ENCODE measurements around the gene PHEX. TPM values are rescaled to one million over a fixed set of nuclear protein-coding genes. Genes with fewer than 3 reads are reported as not detected.

Gene PHEX
- polyA plus RNA-seq, 3 donors: 0.24 to 0.47 (median 0.43) TPM

DNA sequence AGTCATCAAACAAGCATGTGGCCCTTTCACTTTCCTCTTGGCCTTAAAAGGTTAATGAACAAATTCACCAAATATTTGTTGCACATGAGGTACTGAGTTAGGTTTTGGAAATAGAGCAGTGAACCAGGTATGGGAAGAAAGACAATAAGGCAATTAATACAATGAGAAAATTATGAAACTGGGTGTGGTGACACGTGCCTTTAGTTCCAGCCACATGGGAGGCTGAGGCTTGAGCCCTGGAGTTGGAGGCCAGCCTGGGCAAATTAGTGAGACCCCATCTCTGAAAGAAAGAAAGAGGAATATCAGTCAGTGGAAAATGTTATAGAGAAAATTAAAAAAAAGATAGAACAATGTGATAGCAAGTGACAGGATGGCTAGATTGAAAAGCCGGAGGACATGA is 8.1 kb downstream of the PHEX start:
- no peak for DNase-seq

GRCh38 chrX:22041907-22042530 is 9.9 kb downstream of the PHEX start:
- DNase-seq: no peak

DNA sequence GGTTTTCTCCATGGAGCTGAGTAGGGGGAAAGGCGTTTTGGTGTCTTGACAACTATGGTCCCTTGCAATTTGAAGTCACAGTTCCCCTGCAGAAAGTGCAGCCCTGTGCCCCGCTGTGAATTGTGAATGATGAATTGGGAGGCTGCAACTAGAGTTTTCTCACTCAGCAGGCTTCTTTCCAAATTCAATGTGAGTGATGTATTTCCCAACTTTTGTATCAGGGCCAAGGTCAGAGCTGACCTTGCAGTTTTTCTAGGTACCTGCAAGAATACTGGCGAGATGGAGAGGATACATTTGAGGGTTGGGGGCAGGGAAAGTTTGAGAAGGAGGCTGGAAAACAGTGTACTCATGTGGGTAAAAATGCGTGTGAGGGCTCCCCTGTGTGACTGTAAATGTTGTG is 11.7 kb downstream of the PHEX start:
- no peak for DNase-seq

- no peak for DNase-seq
Observed at GRCh38 chrX:22047468-22047867, 15.3 kb downstream of the PHEX start.

DNA sequence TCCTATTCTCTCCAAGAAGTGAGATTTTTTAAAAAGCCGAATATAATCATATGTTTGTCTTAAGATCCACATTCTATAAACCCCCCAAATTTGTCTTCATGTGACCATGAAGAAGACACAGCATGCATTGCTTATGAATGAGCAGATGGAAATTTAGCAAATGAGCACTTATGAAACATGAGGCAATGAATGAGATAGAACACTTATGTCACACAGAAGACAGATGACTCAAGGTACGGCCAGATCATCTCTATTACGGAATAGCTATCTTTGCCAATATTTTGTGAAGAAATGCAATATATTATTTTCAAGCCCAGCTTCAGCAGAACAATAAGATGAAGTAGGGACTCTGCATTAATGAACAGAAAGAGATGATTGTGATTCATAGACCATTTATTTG is 21.4 kb downstream of the PHEX start:
- DNase-seq: no peak

DNA sequence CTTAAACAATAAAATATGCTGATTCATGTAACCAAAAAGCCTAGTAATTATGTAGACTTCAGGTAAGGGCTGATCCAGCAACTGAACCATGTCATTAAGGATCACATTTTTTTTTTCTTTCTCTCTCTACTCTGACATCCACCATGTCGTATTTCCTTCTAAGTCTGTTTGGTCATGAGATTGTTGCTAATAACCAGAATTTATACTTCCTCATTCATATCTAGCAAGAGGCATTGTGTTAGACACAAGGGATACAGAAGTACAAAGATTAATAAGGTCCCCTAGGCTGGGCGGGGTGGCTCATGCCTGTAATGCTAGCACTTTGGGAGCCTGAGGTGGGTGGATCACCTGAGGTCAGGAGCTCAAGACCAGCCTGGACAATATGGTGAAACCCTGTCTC is 24.1 kb downstream of the PHEX start:
- DNase-seq: no peak

DNA sequence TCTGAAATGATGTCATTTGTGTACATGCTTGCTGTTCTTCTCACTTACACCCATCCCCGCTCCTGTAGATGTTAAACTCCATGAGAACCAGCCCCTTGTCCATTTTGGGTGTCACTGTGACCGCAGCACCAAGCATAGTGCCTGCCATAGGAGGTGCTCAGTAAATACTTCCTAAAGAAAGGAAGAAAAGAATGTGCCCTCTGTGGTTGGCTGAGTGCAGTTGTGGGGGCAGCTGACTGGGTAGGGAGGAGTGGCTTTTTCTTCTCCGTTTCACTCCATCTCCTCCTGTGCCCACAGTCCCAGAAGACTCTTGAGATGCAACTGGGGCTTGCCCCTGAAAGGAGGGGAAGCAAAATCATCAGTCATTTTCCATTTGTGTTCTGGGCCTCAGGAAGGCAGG is 25.5 kb downstream of the PHEX start:
- DNase-seq: no peak

DNA sequence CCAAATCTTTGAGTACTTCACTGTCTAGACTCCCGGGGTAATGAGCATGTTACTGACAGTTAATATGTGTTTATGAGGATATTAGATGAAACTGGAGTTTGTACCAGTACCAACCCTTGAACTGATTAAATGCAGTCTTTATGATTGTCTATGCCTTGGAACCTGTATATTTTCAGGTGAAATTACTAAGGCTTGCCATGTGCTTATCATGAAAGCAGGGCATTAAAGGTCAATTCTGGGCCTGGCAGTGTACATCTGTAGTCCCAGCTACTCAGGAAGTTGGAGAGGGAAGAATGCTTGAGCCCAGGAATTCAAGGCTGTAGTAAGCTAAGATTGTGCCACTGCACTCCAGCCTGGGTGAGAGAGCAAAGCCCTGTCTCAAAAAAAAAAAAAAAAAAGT is 27.6 kb downstream of the PHEX start:
- DNase-seq: no peak

DNA sequence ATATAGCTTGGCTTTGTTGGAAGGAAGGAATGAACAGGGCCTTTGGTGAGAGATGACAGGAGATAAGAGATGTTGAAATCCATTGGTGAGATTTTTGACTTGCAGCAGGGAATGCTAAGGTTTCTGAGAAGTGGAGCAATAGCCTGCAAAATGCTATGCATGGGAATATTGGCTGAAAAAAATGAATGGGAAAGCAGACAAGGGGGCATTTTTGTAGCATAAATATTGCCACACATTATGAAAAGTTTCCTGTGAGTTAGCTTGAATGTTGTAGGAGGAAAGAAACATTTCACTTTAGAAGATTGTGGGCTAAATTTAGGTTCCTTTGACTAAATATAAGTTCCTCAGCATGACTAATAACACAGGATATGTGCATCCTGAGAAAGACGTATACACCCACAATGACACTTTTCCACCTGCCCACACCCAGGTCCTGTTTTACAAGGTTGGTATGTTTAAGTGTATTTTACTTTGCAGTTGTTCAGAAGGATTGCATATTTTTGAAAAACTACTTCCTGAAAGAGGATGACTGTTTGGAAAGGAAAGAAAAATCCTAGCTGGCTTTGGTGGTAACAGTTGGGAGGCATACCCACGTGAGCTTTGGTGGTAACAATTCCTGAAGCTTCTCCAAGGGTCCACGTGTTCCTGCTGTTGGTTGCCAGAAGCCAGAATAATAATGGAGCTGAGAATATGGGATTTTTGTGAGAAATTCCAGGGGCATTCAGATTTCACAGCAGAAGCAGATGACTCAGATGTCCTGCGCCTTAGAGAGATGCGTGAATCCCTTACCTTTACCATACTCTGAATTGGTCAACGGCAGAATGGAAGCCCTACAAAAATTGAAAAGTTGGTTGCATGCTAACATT is 28.5 kb downstream of the PHEX start:
- no peak for DNase-seq

GRCh38 chrX:22063284-22063683 is 31.2 kb downstream of the PHEX start:
- peak; percentile 29 for DNase-seq

DNA sequence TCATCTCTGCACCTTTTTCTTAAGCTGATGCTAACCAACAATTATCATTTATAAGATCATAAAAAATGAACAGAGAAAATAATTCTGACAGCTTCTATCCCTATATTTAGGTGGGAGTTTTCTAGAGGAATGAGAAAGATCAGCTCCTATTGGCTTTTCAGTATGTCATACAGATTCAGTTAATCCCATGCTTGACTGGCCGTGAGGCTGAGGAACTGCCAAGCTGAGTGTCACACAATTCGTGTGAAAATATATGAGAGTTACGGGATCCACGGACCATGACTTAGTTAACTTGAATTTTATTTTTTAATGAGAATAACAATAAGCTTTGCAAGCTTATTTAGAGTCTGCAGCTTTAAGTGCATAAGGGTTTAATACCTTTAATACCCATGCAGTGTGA is 37.5 kb downstream of the PHEX start:
- peak; percentile 11 for DNase-seq

- no peak for DNase-seq
Observed at GRCh38 chrX:22073928-22074327, 41.8 kb downstream of the PHEX start.

DNA sequence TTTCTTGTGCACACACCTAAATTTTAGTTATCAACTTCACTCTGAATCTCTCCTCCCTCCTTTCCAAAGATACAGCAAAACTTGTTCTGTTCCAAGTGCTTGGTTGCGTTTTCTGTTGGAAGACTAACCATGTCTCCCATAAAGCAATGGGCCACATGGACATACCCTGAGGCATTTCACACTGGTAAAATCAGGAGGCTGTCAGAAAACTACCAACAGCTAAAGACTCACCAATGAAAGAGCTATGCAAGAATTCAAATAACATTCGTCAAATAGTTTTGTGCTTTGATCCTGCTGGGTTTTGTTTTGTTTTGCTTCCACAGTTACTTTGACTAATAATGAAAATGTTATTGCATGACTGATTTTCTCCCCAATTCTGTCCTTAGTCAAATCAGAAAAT is 46.0 kb downstream of the PHEX start:
- no peak for DNase-seq

DNA sequence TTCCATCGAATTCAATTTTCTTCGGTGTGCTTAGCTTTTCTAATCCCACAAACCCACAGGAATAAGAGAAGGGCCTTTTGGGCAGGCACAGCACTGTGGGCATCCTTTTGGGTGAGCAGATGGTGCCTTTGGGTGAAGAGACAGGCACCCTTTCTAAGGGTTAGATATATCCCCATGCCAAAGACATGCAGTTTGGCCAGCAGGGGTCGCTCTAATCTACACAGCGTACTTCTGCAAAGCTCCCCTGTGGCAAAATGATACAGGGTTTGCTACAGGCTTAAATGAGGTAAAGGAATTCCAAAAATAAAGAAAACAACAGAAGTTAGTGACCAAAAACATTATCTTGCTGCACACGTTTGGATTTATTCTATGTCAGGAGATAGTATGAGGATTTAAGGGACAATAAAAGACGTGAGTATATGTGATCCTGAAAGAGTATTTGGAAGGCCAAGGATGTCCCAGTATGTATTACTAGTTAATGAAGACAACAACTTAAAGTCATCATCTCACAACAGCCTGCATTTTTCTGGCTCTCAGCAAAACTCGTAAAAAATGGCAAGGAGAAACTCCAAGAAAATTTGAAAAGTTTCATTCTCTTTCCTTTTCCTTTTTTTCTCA is 49.5 kb downstream of the PHEX start:
- no peak for DNase-seq

GRCh38 chrX:22086003-22086402 is 53.9 kb downstream of the PHEX start:
- no peak for DNase-seq

- no peak for DNase-seq
Observed at GRCh38 chrX:22087011-22087557, 55.0 kb downstream of the PHEX start.

DNA sequence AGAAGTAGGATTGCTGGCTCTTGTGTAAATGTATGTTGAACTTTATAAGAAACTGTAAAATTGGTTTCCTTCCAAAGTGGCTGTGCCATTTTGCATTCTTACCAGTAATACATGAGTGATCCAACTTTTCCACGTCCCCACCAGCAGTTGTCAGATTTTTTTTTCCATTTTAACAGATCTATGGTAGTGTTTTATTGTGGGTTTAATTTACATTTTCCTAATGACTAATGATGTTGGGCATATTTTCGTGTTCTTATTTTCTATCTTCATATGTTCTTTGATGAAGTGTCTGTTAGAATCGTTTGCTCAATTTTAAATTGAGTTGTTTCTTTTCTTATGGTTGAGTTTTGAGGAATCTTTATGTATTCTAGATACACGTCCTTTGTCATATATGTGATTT is 56.2 kb downstream of the PHEX start:
- DNase-seq: no peak

DNA sequence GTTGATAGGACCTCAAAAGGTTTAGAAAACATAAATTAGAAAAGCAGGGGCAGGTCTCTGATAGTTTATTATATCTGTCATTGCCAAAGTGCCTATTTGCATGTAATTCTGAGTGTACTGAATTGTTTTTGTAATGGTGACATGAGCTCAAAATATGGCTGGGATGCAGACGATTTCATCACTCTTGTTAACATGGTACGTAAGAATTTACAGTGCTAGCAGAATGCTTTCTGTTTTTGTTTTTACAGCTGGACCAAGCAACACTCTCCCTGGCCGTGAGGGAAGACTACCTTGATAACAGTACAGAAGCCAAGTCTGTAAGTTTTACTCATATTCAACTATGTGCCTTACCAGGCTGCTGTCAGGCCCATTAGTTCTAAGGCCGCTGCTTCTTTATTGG is 58.1 kb downstream of the PHEX start:
- DNase-seq: no peak

DNA sequence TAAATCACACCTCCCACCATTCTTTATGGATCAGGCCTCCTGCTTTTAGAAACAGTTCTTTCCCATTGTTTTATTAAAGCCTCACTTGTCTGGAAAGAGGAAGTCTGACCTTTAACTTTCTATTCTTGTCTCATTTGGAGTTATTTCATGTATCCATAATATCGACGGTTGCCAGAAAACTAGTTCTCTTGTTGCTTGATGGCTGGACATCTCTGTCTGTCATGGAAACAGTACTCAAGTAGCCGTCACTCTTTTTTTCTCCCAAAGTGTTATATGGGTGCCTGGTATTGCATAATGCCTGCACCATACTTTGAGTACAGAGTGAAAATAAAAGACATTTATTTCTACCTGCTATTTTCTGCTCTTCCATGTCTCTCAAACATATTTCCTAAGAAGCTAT is 61.4 kb downstream of the PHEX start:
- no peak for DNase-seq

- DNase-seq: no peak
Observed at GRCh38 chrX:22095286-22095685, 63.2 kb downstream of the PHEX start.

DNA sequence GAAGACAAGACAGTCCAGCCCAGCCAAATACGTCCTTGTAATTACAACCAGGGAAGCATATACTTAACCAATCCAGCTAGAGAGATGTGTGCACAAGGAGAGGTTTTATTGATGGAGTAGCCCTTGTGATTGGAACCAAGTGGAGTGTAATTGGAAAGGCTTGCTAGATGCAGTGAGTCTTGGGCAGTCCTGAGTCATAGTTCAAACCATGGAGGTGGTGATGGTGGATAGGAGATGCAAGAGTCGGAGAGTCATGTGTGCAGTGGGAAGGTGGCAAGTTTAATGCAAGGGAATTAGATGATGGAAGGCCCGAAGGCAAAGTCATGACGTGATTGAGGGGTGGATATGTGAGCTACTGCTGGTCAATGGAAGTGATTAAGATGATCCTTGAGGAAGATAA is 63.7 kb downstream of the PHEX start:
- DNase-seq: no peak

DNA sequence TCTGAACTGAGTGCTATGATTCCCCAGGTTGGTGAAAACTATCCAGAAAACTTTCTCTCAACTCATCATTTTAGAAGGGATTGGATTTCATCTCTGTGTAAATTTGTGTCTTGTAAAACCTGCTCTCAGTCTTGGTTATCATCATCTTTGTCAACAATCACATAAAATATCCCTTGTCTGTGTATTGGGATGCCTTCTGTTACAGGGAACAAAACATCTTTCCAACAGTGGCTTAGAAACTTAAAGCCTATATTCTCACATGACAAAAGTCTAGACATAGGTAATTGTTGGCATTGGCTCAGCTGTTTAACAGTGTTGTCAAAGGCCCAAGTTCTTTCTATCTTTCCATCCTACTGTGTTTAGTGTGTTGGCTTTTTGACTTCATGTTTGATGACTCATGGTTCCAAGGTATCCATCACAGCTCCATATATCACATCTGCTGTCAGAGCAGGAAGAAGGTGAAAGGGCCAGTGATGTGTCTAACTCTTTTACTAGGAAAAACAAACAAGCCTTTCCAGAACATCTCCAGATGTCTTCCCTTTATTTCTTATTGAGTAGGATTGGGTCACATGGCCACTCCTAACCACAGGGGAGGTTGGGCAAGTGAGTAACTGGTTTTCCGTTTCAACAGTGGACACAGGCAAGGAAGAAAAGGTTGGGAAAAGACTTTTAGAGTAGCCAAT is 65.0 kb downstream of the PHEX start:
- no peak for DNase-seq
